Mucosa of descending colon (tissue), 3 donors: ENCODE measurements around the gene DHDH. TPM values are rescaled to one million over a fixed set of nuclear protein-coding genes. Genes with fewer than 3 reads are reported as not detected.

Source experiments
- ATAC-seq: fragments of 200-7000 bp; cut with Tn5 transposase; one replicate; pipeline ENCODE4 v1.9.1; 2020; ENCODE audit warnings: mild to moderate bottlenecking, moderate library complexity
- DNase-seq, 3 donors: peaks; one replicate each; pipeline ENCODE4 v3.0.0-alpha.2; 2020
- H3K36me3 ChIP-seq: fragments of 200-600 bp; one replicate; pipeline ENCODE4 v1.8.0; 2021; ENCODE audit warnings: low read depth, mild to moderate bottlenecking
- H3K4me1 ChIP-seq: fragments of 200-600 bp; one replicate; pipeline ENCODE4 v1.8.0; 2021; ENCODE audit warnings: low read depth, mild to moderate bottlenecking
- H3K4me3 ChIP-seq: fragments of 200-600 bp; one replicate; pipeline ENCODE4 v1.8.0; 2021; ENCODE audit warnings: mild to moderate bottlenecking
- H3K9me3 ChIP-seq: fragments of 200-600 bp; one replicate; pipeline ENCODE4 v1.8.0; 2021; ENCODE audit warnings: mild to moderate bottlenecking
- intact Hi-C, 2 donors: fragments of 100-400 bp; cut with DNase I in 1 of 2; cut with micrococcal nuclease in 1 of 2; formaldehyde crosslinking; loops; one replicate each; pipeline versions ENCODE4 v1.11.0 to v1.11.1; 2022; cut with DNase I, micrococcal nuclease
- total RNA-seq, 3 donors: library from RNA; stranded (reverse); fragmentation: NEBNext Ultra II Directional in 2 of 3; extraction: Animal tissue kit (Norgen Biotek cat#: 25700) in 2 of 3; gene quantifications; one replicate each; pipeline versions ENCODE4 v1.2.1 to v1.2.4, GENCODE V29; 2021 to 2023
- TF ChIP-seq, protein P1 (sequence below): fragments of 200-600 bp; IDR thresholded peaks from one replicate; pipeline ENCODE4 v1.8.0; 2022; ENCODE audit warnings: antibody characterized with exemption, mild to moderate bottlenecking
- donor health status: DM: no; HTN: no; CAD: no; lungs with moderate emphysema.
- donor health status: DM: no; HTN: no; CAD: no.
- donor health status: DM: no; HTN: yes; CAD: no.

Gene DHDH
- total RNA-seq, 3 donors from 2014 or later, result 0.52 TPM; not detected in 2

DNA sequence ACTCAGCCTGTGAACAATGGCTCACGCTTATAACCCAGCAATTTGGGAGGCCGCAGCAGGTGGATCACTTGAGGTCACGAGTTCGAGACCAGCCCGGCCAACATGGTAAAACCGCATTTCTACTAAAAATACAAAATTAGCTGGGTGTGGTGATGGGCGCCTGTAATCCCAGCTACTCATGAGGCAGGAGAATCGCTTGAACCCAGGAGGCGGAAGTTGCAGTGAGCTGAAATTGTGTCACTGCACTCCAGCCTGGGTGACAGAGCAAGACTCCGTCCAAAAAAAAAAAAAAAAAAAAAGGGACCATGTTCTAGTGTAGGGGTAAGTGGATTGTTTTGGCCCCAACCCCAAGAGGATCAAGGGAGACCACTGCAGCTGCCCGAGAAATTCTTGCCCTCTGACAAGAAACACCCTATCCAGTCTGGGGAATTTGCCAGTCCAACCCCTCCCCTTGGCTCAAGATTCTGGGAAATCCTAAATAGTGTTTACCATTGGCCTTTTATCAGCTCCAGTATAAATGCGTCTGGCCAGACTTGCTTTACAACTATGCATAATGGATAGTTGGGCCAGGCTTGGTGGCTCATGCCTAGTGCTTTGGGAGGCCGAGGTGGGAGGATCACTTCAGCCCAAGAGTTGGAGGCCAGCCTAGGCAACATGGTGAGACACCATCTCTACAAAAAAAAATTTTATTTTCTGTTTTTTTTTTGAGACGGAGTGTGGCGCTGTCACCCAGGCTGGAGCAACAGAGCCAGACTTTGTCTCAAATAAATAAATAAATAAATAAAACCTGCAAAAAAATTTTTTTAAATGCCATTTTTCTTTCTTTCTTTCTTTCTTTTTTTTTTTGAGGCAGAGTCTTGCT, 5.1 kb upstream of the DHDH start:
- TF ChIP-seq, protein P1, sequence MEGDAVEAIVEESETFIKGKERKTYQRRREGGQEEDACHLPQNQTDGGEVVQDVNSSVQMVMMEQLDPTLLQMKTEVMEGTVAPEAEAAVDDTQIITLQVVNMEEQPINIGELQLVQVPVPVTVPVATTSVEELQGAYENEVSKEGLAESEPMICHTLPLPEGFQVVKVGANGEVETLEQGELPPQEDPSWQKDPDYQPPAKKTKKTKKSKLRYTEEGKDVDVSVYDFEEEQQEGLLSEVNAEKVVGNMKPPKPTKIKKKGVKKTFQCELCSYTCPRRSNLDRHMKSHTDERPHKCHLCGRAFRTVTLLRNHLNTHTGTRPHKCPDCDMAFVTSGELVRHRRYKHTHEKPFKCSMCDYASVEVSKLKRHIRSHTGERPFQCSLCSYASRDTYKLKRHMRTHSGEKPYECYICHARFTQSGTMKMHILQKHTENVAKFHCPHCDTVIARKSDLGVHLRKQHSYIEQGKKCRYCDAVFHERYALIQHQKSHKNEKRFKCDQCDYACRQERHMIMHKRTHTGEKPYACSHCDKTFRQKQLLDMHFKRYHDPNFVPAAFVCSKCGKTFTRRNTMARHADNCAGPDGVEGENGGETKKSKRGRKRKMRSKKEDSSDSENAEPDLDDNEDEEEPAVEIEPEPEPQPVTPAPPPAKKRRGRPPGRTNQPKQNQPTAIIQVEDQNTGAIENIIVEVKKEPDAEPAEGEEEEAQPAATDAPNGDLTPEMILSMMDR, result no peak
- no peak overlapping the region for H3K4me3 ChIP-seq
- H3K36me3 ChIP-seq, result no peaks in the 10 kb centered on the region
- H3K9me3 ChIP-seq, result no peaks in the 10 kb centered on the region
- no peak for DNase-seq
- H3K4me1 ChIP-seq, result peaks cover 8% of the 10 kb centered on the region
- peak; percentile 26 for ATAC-seq
- intact Hi-C loops, result no loop called here

DNA sequence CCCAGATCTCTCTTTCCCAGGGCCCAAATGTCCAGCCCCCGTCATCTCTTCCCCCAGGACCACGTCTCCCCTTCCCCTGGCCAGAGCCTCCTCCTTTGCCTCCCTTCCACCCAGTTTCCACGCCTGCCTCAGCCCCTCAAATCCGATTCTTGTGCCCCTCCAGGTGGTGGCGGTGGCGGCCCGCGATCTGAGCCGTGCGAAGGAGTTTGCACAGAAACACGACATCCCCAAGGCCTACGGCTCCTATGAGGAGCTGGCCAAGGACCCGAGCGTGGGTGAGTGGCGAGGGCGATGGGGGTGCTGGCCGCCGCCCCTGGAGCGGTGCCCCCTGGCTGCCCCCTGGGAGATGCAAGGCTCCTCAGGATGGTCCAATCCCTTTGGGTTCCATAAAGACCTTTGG, 1.3 kb downstream of the DHDH start:
- TF ChIP-seq, protein P1, result no peak
- intact Hi-C loops, result no loop called here
- peaks cover 12% of the 10 kb centered on the region for H3K4me1 ChIP-seq
- ATAC-seq, result no peak
- no peak overlapping the region for H3K4me3 ChIP-seq
- no peaks in the 10 kb centered on the region for H3K36me3 ChIP-seq
- no peaks in the 10 kb centered on the region for H3K9me3 ChIP-seq
- DNase-seq, result no peak

DNA sequence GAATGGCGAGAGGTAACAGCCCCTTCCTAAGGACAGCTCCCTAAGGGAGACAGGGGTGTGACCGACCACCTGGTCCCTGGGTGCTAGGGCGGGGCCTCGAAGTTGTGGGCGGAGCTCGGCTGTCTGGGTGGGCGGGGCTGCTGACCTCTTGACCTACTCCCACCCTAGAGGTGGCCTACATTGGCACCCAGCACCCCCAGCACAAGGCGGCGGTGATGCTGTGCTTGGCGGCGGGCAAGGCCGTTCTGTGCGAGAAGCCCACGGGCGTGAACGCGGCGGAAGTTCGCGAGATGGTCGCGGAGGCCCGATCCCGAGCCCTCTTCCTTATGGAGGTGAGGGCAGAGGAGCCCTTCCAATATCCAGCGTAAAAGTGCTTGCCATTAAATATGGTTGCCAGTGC, 2.4 kb downstream of the DHDH start:
- intact Hi-C loops, result no loop called here
- H3K4me1 ChIP-seq, result peaks cover 12% of the 10 kb centered on the region
- TF ChIP-seq, protein P1, result no peak

DNA sequence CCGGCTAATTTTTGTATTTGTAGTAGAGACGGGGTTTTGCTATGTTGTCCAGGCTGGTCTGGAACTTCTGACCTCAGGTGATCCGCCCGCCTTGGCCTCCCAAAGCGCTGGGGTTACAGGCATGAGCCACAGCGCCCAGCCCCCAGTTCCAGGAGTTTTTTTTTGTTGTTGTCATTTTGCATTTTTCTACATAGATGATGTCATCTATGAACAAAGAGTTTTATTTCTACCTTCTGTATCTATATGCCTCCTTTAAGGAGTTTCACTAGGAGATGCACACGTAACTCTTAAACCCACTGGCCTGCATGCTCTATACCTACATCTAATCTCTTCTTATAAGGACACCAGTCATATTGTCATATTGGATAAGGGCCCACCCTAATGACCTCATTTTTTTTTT, 4.8 kb downstream of the DHDH start:
- peaks cover 4% of the 10 kb centered on the region for H3K9me3 ChIP-seq
- ATAC-seq (no peak), DNase-seq (no peak)
- TF ChIP-seq, protein P1, result no peak
- no peaks in the 10 kb centered on the region for H3K36me3 ChIP-seq
- no peak overlapping the region for H3K4me3 ChIP-seq
- H3K4me1 ChIP-seq, result peaks cover 9% of the 10 kb centered on the region
- intact Hi-C loops, result no loop called here

More for the DNA sequence above, 2.4 kb downstream of the DHDH start:
- ATAC-seq (no peak), DNase-seq (no peak)
- H3K36me3 ChIP-seq, result no peaks in the 10 kb centered on the region
- no peak overlapping the region for H3K4me3 ChIP-seq
- H3K9me3 ChIP-seq, result peaks cover 3% of the 10 kb centered on the region

DNA sequence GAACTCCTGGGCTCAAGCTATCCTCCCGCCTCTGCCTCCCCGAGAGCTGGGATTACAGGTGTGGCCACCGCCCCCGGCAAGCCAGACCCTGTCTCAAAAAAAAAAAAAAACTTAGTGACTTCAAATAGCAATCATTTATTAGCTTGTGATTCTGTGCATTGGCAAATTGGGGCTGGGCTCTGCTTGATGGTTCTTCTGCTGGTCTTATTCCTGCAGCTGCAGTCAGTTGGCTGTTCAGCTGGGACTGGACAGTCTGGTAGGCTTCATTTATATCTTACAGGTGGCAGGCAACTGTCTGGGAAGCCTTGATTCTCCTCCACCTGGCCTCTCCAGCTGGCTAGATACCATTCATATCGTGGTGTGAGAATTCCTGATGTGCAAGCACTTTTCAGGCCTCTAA, 7.4 kb downstream of the DHDH start:
- TF ChIP-seq, protein P1, result no peak
- intact Hi-C loops, result no loop called here
- Histone ChIP-seq H3K9me3 (peaks cover 4% of the 10 kb centered on the region), H3K4me3 (no peak overlapping the region), H3K36me3 (no peaks in the 10 kb centered on the region), H3K4me1 (no peaks in the 10 kb centered on the region)
- ATAC-seq (no peak), DNase-seq (no peak)
